ENCODE data around the gene FBXL16.

Gene FBXL16

DNA sequence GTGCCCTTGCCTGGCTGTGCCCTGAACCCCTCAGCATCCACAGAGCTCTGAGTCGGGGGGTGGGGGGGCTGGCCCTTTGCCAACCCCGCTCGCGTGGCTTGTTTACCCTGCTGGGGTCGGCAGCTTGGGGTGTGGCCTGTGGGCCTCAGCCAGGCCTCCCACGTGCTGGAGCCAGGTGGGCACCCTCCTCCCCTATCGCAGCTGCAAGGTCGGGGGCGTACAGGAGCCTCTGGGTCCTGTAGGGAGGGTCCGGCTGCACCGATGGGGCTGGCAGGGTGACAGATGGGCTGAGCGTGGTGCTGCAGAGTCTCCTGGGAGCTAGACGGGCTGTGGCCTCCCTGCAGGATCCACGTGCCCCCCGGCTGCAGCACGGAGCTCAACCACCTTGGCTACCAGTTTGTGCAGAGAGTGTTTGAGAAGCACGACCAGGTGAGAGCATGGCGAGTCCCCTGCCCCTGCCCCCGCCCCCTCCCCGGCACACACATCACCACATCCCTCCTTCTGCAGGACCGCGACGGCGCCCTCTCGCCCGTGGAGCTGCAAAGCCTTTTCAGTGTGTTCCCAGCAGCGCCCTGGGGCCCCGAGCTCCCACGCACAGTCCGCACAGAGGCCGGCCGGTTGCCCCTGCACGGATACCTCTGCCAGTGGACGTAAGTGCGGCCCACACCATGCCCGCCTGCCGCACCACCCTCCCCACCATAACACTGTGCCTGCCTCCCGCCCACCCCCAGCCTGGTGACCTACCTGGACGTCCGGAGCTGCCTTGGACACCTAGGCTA is 34.1 kb downstream of the FBXL16 start:
- H3K4me3 ChIP-seq (ENCODE audit: low read length) = no peak overlapping the region
- no peak for DNase-seq (ENCODE audit: low read depth, low spot score)

- DNase-seq (ENCODE audit: low read depth, low spot score) = no peak
- H3K4me3 ChIP-seq (ENCODE audit: low read length) = no peak overlapping the region
Observed at GRCh38 chr16:670485-671352, 34.9 kb downstream of the FBXL16 start.

DNA sequence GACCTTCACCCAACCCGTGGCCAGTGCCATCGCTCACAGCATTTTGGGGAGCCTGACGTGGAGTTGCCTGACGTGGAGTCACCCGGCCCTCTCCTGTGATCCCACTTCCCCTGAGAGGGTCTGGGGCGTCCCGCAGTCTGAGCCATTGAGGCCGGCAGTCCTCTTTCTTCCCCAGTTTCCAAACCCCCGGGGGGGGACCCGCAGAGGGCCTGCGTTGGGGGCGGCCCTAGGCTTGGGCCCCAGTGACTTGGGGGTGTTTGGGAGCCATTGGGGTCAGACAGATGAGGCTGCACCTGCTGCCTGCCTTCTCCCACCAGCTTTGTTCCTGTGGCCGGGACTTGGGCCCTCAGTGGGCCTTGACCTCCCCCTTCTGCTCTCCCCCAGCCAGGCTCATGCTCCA is 35.9 kb downstream of the FBXL16 start:
- H3K4me3 ChIP-seq (ENCODE audit: low read length) = no peak overlapping the region
- no peak for DNase-seq (ENCODE audit: low read depth, low spot score)

DNA sequence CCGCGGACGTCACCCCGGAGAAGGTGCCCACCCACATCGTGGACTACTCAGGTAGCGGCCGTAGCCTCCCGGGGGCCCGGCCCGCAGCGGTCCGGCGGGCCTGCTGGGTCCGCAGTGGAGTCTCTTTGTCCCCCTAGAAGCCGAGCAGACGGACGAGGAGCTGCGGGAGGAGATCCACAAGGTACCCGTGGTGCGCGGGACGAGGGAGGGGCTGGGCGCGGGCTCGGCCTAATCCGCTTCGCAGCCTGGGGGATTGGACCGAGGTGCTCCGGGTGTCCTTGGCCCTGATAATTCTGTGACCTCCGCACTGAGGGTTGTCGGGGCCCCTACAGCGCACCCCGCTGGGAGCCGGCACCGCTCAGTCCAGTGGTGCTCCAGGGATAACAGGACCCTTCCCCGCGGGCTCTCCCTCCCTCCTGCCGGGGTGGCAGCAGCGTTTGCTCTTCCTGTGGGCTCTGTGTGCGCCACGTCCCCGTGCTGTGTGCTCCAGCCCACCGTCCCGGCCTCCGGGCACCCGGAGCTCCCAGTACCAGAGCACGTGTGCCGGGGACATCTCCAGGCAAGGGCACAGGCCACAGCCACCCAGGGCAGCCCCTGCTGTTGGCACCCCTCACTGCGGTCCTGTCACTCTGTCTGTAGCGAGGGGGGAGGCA is 37.0 kb downstream of the FBXL16 start:
- H3K4me3 ChIP-seq (ENCODE audit: low read length) = peak overlapping the region; percentile 76
- DNase-seq (ENCODE audit: low read depth, low spot score) = no peak

DNA sequence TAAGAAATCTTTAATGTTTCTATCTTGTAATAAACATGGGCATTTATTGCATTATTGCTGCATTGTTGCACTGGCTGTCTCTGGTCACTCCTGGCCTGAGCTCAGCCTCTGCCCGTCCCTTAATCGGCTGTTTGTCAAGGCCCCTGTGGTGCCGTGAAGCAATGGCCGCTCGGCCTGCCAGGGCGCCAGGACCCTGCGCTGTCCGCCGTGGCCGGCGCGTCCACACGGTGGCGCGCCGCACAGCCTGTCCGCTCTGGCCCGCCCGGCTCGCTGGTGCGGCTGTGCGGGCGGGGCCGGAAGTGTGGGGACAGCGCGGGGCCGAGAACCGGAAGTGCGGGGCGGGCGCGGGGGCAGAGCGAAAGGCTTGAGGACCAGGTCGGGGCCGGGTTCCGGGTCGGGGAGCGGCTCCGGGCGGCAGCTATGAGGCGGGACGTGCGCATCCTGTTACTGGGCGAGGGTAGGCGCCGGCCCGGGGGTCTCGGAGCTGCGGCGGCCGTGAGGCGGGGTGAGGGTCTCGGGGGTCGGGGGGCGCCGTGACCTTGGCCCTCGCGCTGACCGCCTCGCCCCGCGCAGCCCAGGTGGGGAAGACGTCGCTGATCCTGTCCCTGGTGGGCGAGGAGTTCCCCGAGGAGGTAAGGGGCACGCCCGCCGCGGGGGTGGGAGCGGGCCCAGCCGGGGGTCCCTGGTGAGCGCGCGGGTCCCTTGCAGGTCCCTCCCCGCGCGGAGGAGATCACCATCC is 37.7 kb downstream of the FBXL16 start, which contains the start of gene RHOT2:
Gene RHOT2 (plus strand): TSS at position 353 of the 739 bp plus-strand sequence. CDS start 68 bp downstream, at position 421.
- peak; percentile 67 for DNase-seq (ENCODE audit: low read depth, low spot score)
- H3K4me3 ChIP-seq (ENCODE audit: low read length) = peak within 1 kb of the TSS; percentile 76

GRCh38 chr16:667113-667779 is 38.4 kb downstream of the FBXL16 start:
- DNase-seq (ENCODE audit: low read depth, low spot score) = no peak
- H3K4me3 ChIP-seq (ENCODE audit: low read length) = peak overlapping the region; percentile 50

- no peak overlapping the region for H3K4me3 ChIP-seq (ENCODE audit: low read length)
- DNase-seq (ENCODE audit: low read depth, low spot score) = no peak
Observed at GRCh38 chr16:666572-666971, 39.0 kb downstream of the FBXL16 start.

GRCh38 chr16:662597-662996 is 43.0 kb downstream of the FBXL16 start:
- no peak for DNase-seq (ENCODE audit: low read depth, low spot score)
- H3K4me3 ChIP-seq (ENCODE audit: low read length) = no peak overlapping the region

- no peak overlapping the region for H3K4me3 ChIP-seq (ENCODE audit: low read length)
- DNase-seq (ENCODE audit: low read depth, low spot score) = no peak
Observed at GRCh38 chr16:662095-662494, 43.5 kb downstream of the FBXL16 start.

DNA sequence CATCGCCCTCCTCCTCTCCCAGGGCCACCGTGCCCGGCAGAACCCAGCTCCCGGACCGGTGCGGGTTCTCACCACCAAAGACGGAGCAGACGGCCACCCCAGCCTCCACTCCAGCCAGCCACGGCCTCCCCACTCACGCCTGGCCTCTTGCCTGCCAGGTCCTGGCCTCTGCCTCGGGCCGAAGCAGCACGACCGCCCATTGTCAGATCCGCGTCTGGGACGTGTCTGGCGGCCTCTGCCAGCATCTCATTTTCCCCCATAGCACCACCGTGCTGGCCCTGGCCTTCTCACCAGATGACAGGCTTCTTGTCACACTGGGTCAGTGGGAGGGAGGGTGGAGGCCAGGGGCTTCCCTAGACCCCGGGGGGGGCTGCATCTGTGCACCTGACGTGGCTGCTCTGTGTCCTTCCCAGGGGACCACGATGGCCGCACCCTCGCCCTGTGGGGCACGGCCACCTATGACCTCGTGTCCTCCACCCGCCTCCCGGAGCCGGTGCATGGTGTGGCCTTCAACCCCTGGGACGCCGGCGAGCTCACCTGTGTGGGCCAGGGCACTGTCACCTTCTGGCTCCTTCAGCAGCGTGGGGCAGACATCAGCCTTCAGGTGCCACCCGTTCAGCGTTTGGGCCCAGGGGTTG is 44.3 kb downstream of the FBXL16 start:
- no peak overlapping the region for H3K4me3 ChIP-seq (ENCODE audit: low read length)
- DNase-seq (ENCODE audit: low read depth, low spot score) = no peak

- H3K4me3 ChIP-seq (ENCODE audit: low read length) = no peak overlapping the region
- DNase-seq (ENCODE audit: low read depth, low spot score) = no peak
Observed at GRCh38 chr16:660459-661183, 45.0 kb downstream of the FBXL16 start.

GRCh38 chr16:660132-660458 is 45.5 kb downstream of the FBXL16 start:
- no peak overlapping the region for H3K4me3 ChIP-seq (ENCODE audit: low read length)
- DNase-seq (ENCODE audit: low read depth, low spot score) = no peak

- DNase-seq (ENCODE audit: low read depth, low spot score) = no peak
Observed at GRCh38 chr16:659618-660017, 46.0 kb downstream of the FBXL16 start.

DNA sequence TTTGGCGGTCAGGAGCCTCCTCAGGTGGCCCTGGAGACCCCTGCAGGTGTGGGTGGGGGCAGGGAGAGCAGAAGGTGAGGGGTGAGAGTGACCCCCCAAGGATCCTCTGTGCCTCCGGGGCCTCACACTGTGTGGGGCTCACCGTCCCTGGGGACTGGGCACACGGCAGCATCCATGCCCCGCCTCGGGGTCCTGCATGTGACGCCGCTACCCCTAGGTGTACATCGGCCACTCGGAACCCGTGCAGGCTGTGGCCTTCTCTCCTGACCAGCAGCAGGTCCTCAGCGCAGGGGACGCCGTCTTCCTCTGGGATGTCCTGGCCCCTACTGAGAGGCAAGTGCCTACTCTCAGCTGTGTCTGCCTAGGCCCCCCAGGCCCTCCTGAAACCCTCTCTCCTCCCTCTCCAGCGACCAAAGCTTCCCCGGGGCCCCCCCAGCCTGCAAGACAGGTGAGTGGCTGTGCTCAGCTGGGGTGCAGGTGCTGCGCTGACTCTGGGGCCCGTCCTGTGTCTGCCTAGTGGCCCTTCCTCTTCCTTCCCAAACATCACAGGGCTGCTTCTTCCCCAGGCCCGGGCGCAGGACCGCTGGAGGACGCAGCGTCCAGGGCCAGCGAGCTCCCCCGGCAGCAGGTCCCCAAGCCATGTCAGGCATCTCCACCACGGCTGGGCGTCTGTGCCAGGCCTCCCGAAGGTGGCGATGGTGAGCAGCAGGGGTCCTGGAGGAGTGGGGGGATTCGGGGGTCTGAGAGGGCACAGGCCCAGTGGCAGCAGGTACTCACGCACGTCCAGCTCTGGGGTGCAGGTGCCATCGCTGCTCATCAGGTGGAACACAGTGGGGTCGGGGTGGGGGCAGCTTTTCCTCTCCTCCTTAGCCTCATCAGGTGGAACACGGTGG is 46.7 kb downstream of the FBXL16 start:
- H3K4me3 ChIP-seq (ENCODE audit: low read length) = no peak overlapping the region
- no peak for DNase-seq (ENCODE audit: low read depth, low spot score)

More at GRCh38 chr16:659618-660017, 46.0 kb downstream of the FBXL16 start:
- no peak overlapping the region for H3K4me3 ChIP-seq (ENCODE audit: low read length)

DNA sequence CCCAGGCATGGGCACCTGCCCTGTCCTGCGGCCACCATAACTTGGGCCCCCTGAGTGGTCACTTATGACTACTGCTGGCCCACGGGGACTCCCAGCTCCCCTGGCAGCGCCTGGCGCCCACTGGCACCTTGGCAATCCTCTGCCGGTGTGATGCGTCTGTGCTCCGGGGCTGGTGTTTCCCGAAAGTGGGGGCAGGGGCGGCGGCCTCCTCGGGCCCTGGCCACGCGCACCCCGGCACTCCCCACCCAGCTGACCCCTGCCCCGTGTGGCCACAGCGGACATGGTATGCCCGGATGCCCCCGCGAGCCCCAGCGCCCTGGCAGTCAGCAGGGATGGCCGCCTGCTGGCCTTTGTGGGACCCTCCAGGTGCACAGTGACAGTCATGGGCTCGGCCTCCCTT is 48.1 kb downstream of the FBXL16 start:
- DNase-seq (ENCODE audit: low read depth, low spot score) = no peak
- H3K4me3 ChIP-seq (ENCODE audit: low read length) = no peak overlapping the region

DNA sequence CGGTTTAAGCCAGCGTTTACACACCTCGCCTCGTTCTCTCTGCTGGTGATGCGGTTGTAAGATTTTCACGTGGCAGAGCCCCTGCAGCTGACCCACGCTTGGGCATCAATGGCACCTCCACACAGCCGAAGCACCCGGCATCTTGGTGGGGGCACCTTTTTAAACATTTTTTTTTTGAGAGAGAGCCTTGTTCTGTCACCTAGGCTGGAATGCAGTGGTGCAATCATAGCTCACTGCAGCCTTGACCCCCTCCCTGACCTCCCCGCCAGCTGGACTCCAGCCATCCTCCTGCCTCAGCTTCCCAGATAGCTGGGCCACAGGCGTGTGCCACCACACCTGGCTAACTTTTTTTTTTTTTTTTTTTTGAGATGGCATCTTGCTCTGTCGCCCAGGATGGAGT is 51.6 kb downstream of the FBXL16 start:
- no peak overlapping the region for H3K4me3 ChIP-seq (ENCODE audit: low read length)
- no peak for DNase-seq (ENCODE audit: low read depth, low spot score)
